Activated CD8-positive, alpha-beta memory T cell treated with anti-CD3 and anti-CD28 coated beads for 48 hours (primary cell): Measurements from ENCODE around the gene MLXIP.

Source experiments
- DNase-seq, 3 experiments: peaks; one replicate each; pipeline ENCODE4 v3.0.0-alpha.2; 2020; ENCODE audit warnings: low read depth in 2 of 3, low spot score in 2 of 3

MLXIP gene

DNA sequence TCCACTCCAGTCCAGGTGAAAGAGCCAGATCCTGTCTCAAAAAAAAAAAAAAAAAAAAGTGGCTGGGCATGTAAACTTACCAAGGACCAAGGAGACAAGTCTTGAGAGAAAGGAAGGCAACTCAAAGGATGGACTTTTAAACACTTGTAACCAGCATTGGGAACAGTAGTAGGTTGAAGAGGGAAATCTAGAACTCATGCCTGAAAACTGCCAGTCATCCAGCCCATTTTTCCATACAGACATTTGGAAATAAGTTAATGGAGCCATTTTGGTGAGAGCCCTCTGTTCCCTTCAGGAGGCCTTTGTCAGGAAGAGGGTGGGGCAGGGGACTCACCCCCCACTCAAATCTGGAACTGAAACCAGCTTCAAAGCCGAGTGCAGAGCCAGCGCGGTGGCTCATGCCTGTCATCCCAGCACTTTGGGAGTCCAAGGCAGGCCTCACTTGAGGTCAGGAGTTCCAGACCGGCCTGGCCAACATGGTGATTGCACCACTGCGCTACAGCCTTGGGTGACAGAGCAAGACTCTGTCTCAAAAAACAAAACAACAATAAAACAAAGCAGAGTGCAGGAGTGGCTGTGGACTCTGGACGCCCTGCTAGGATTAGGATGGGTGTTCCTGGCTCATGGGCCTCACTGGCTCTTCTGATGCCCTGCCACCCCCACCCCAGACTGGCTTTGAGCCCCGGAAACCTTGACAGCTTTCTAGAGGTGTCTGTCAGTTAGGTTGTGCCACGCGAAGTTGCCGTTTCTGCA is 1.6 kb upstream of the MLXIP start:
- no peak for DNase-seq

DNA sequence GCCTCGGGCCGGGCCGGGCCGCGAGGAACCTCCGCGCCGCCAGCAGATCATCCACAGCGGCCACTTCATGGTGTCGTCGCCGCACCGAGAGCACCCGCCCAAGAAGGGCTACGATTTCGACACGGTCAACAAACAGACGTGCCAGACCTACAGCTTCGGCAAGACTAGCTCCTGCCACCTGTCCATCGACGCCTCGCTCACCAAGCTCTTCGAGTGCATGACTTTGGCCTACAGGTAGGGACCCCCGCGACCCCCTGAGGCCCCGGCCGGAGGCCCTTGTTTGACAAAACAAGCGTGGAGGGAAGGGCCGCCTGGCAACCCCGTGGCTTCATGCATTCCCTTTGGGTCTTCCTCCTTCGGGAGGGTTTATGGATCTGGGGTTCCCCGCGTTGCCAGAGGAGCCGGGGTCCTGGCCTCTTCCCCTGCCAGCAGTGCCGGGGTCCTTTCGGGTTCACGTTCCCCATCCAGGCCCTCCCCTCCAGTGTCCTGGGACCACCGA is 526 bp downstream of the MLXIP start:
- DNase-seq: no peak

DNA sequence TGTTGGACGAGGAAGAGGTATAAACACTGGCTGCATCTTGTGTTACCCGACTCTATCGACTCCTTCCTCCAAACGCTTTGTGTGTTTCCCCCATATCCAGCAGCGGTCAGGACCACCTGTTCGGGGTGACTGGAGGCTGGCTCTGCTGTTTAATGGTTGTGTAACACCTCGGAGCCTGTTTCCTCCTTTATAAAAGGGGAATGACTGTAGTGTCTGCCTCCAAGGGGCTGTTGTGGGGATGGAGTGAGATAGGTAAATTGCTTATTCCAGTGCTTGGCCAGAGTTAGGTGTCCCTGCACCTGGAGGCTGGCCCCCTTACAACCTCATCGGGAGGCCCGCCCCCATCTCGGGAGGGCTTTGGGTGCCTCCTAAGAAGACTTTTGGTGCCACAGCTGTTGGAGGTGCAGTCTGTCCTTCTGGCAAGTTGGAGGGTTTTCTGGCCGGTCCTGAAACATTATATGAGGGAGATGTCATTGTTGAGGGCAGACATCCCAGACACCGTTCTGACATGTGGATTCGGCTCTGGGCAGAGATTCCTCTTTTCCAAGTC is 1.1 kb downstream of the MLXIP start:
- DNase-seq: no peak

DNA sequence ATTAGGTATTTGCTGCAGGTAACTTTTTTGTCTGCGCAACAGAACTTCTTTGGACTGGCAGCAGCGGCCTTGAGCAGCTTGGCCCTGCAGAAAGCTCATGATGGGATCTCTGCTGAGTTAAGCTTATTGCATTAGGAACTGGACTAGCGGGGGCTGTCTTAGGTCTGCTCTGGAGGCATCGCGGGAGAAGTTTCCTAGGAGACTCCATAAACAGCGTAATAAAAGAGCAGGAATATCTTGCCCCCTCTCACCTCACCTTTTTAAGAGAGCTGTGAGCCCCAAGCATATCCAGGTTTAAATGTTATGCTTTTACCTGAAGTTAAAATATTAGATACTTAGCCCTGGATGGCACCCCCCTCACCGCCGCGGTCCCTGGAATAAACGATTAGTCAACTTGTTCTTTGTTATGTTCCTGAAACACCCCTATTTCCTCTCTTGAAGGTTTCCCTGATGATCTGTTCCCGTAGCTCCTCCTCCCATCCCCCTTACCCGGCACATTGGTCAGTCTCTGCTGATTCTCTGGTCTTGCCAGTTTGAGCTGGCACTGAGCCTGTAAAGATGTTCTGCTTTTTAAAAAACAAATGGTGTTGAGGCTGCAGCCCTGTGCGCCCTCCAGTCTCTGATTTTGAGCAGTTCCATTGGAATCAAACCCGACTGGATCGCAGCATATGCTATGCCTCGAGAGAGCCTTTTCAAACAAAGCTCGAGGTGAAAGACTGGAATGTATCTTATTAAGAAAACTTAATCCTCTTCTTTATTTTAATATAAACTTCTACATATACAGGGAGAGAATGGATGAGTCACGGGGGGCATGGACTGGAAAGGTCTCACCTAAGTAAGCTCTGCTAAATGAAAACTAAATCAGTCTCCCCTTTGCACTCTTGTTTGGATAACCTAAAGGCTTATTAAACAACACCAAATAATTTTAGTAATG is 1.9 kb downstream of the MLXIP start:
- no peak for DNase-seq

DNA sequence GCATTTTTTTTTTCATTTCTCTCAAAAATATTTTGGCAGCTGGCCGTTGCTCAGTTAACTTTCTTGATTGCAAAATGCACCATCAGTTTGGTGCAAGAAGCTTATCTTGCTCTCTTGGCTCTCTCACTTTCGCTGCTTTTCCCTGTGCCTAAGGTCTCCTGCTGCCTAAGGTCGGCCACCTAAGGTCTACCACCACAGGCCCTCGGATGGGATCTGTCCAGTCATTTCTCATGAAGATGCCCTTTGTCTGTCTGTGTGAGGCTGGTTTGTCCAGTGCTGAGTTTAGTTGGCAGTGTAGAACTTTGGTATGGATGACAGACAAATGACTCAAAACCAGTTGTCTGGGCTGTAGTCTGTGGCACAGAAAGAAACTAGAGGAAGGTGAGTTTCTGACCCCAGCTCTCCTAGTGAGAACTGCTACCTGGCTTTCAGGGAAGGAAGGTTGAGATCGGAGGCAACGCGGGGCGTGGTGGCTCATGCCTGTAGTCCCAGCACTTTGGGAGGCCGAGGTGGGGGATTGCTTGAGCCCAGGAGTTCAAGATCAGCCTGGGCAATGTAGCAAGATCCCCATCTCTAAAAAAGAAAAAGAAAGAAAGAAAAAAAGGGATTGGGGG is 2.6 kb downstream of the MLXIP start:
- DNase-seq: no peak

DNA sequence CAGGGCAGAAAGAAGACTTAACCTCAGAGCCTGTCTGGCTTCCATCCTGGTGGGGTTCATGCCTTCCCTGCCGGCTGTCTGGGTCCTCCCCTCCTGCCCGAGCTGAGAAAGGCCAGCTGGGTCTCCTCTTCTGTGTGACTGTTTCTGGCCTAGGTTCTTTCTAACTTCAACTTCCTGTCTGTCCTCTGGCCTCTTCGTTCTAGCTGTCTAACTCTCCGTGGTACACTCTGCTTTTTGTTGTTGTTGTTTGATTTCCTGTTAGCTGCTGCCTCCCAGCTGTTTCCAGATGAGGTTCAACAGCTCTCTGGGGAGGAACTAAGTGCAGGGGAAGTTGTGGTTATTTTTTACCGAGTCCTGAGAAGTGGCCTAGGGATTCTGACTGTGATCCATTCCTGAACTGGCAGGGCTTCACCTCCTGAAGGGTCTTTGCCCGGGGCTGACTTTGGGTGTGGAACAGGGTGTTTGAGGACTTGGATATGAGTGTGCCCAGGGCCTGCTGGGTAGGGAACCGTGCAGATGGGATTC is 3.2 kb downstream of the MLXIP start:
- DNase-seq: no peak

DNA sequence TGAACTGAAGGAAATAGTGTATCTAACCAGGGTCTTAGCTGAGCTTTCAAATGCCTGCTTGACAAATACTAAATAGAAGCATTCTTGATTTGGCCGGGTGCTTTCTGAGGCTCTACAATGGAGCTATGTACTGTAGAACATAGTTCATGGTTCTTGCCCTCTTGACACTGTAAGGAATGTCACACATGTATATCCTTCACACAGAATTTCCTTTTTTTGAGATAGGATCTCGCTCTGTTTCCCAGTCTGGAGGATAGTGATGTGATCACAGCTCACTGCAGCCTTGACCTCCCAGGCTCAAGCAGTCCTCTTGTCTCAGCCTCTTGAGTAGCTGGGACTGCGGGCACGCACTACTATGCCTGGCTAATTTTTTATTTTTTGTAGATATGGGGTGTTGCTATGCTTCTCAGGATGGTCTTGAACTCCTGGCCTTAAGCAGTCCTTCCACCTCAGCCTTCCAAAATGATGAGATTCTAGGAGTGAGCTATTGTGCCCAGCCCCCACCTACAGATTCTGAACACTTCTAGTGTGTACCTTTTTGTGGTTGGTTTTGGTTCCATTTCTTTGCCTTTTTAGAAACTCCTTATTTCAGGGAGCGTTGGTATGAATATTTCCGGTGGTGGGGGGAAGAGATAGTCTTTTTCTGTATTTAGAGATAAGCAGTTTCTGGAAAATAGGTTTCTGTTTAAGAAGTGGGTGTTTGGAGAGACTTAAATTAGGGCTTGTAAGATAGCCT is 4.2 kb downstream of the MLXIP start:
- DNase-seq: no peak

DNA sequence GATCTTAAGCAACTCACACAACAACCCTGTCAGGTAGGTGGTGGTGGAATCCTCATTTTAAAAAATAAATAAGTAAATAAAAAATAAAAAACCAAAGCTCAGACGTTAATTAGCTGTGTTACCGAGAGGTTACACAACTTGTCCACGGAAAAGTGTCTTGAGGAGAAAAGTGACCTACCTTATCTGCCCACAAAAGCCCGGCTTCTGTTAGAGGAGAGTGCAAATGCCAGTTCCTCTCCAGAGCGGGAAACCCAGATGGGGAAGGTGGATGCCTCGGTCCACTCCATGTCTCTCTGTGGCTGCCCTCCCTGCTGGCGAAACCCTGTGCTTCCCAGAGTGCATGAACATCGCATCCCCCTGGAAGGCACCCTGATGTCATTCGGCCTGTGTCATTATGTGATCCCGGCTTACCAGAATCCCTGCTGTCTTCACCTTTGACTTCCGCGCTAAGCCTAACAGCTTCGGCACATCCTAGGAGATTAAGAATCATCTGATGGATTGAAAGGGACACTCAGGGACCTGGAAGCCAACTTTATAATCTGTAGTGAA is 6.4 kb downstream of the MLXIP start:
- DNase-seq: no peak

DNA sequence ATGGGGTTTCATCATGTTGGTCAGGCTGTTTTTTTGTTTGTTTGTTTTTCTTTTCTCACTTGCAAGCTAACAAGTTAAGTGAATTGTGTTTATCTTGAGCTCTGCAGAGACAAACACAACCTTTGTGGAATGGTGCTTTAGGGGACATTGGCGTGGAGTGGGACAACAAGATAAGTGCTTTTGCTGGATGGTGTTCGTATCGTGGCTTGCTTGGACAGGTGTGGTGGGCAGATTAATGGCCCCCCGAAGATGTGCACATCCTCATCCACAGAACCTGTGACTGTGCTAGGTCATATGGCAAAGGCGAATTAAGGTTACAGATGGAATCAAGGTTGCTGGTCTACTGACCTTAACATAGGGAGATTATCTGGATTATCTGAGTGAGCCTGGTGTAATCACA is 7.0 kb downstream of the MLXIP start:
- DNase-seq: no peak

DNA sequence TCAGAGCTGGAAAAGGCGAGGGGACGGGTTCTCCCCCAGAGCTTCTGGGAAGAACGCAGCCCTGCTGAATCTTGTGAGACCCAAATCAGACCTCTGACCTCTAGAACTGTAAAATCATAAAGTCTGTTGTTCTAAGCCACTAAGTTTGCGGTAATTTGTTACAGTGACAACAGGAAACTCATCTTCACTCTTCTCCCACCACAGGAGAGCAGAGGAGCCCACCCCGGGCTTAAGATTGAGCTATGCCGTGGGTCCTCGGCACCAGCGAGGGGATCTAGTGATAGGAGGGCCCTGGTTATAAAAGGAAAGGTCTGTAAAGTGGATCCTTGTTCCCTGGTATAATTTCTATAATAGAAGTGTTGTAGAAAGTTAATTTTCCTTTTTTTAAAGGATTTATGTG is 7.6 kb downstream of the MLXIP start:
- no peak for DNase-seq

DNA sequence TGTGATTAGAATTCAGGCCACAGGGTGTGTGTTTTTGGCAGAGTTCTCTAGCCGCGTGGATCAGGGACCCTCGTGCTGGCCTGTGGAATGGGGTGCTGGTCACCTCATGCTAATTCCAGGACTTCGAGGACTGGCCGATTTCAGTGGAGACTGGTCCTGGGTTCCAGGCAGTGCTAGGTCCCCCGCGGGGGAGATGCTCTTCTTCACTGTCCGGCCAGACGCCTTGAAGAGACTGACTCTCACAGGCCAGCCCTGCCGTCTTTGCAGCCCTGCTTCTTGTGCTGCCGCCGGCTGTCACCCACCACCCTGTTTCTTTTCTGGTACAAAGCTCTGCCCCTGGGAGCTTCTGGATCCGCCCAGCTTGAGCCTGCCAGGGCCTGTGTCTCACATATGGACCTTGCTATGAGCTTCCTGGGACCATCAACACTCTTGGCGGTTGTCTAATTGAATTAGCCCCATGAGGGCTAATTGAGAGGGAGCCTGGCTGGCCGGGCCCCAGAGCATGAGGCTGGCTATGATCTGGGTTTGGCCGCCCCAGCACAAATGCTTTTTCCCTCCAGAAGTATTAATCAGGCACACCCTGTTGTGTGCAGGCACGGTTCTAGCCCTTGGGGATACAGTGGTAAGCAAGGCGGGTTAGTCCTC is 8.2 kb downstream of the MLXIP start:
- DNase-seq: no peak

DNA sequence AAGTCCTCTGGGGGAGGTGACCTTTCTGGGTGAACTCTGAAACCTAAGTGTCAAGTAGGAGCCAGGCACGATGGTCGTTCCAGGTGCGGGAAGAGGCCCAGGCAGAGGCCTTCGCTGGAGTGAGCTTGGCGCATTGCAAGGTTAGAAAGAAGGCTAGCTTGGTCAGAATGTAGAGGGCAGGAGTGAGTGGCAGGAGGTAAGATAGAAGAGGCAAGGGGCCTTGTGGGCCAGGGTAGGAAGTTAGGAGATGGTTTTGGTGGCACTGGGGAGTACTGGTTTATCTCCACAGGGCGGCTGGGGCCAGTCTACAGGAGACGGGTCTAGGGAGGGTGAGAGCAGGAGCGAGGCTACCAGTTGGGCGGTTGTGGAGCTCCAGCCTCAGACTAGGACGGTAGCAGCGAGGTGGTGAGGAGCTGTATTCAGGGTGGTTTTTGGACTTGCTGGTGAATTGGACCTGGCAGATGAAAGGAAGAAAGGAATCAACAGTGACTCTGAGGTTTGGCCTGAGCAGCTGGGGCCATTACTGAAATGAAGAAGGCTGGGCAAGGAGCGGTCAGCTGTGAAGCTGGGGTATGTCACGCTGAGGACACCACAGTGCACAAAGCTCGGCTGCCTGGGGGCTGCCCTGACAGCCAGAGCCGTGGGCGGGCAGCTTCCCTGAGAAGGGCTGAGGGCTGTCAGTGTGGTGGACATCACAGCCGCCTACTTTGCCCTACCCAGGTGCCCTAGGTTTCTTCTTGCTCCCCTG is 9.0 kb downstream of the MLXIP start:
- no peak for DNase-seq

DNA sequence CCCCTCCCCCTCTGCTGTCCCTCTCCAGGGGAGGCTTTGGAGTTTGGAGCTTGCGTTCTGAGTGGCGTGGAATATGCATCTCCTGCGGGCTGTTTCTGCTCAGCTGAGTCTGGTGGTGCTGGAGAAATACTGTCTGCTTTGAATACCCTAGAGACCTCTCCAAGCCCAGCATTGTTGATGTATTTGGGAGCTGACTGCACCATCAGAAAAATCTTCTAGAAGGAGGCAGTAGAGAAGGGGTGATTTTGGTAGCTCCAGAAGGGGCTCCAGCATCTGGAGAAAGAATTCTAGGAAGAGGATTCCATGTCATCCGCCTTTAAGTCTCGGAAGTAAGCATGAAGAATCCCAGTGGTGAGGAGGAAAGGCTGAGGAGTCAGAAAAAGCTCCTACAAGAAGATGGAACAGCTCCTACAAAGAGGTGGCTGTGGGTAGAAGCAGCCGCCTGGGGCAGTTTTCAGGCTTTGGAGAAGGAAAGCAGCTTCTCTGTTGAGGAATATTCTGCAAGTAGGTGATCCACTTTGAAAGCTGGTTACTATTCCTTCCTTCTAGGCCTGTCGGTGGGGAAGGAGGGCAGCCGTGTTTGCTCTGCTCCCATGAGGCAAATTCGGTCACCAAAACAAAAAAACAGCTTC is 9.7 kb downstream of the MLXIP start:
- no peak for DNase-seq

DNA sequence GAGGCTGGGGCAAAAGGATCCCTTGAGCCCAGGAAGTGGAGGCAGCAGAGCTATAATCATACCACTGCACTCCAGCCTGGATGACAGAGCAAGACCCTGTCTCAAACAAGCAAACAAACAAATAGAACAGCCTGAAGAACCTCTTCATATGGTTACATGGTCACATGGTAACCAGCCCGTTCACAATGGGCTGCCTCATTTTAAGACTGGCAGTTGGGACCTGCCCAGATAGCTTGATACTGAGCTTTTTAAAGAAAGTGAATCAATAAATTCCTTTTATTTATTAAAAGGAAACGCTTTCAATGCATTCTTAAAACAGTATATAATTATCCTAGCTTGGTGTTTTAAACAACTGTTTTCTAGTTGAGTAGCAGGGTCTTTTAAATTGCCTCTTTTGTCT is 10.5 kb downstream of the MLXIP start:
- DNase-seq: no peak

DNA sequence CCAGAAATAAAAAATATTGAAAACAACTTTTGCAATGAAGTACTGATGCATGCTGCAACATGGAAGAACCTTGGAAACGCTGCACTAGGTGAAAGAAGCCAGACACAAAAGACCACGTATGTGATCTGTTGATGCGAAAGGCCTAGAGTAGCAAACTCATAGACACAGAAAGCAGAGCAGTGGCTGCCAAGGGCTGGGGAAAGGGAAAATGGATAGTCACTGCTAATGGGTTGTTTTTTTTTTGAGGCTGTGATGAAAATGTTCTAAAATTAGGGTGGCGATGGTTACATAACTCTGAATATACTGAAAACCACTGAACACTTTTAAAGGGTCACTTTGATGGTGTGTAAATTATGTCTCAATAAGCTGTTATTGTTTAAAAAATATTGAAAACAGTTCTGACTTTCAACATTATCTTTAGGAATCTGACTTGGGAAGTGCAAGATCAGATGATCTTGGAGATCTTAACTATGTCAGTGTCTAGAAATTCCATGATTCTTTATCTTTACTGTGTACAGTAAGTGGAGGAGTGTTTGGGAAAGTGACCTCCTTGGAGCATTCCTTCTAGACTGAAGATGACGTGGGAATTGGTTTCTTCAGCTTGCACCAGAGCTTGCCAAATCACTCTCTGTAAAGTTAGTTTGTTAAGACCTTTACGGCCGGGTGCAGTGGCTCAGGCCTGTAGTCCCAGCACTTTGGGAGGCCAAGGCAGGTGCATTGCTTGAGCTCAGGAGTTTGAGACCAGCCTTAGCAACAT is 12.4 kb downstream of the MLXIP start:
- DNase-seq: no peak

DNA sequence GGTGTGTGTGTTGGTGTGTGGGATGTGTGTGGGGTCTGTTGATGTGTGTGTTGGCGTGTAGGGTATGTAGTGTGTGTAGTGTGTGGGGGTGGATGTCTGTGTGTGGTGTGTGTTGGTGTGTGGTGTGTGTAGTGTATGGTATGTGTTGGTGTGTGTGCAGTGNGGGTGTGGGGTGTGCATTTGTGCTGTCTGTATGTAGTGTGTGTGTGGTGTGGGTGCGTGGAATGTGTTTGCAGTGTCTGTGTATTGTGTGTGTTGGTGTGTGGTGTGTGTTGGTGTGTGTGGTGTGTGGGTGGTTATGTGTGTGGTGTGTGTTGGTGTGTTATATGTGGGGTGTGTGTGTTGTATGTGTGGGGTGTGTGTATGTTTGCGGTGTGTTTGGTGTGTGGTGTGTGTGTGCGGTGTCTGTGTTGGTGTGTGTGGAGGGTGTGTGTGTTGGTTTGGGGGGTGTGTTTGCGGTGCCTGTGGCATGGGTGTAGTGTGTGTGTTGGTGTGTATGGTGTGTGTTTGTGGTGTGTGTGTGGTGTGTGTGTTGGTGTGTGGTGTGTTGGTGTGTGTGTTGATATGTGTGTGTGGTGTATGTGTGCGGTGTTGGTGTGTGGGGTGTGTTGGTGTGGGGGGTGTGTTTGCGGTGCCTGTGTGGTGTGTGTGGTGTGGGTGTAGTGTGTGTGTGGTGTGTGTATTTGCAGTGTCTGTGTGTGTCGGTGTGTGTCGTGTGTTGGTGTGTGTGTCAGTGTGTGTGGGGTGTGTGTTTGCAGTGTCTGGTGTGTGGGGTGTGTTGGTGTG is 14.7 kb downstream of the MLXIP start:
- no peak for DNase-seq

DNA sequence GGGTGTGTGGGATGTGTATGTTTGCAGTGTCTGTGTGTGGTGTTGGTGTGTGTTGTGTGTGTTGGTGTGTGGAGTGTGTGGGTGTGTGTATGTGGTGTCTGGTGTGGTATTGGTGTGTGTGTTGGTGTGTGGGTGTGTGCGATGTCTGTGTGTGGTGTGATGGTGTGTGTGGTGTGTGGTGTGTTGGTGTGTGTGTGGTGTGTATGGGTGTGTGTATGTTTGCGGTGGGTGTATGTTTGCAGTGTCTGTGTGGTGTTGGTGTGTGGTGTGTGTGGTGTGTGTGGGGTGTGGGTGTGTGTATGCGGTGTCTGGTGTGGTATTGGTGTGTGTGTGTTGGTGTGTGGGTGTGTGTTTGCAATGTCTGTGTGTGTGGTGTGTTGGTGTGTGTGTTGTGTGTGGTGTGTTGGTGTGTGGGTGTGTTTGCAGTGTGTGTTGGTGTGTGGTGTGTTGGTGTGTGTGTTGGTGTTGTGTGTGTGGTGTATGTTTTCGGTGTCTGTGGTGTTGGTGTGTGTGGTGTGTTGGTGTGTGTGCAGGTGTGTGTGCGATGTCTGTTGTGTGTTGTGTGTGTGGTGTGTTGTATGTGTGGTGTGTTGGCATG is 15.7 kb downstream of the MLXIP start:
- DNase-seq: no peak
